CD4-positive, alpha-beta memory T cell (primary cell): Measurements from ENCODE around the gene GALR3. TPM values are rescaled to one million over a fixed set of nuclear protein-coding genes. Genes with fewer than 3 reads are reported as not detected.

Experiments
- CTCF ChIA-PET: fragments of 350-600 bp; sonication (Branson Sonifier 250); formaldehyde crosslinking; loops from one replicate; lab custom pipeline; 2021; ENCODE audit warnings: inconsistent platforms; ENCODE audit not compliant: partially characterized antibody; lab: Charles Lee
- POLR2A ChIA-PET: fragments of 350-600 bp; sonication (Branson Sonifier 250); formaldehyde crosslinking; loops from one replicate; lab custom pipeline; 2021; ENCODE audit not compliant: partially characterized antibody; lab: Charles Lee
- DNase-seq, 5 donors: peaks; one replicate each; pipeline versions ENCODE4 v3.0.0 to v3.0.0-alpha.2; 2020 to 2022; ENCODE audit warnings: mixed read lengths in 1 of 5
- H3K27ac ChIP-seq: one replicate; pipeline ENCODE4 v1.7.0; 2013; ENCODE audit warnings: low read depth, low read length
- H3K27me3 ChIP-seq: 2 replicates; pipeline ENCODE4 v1.7.0; 2013; ENCODE audit warnings: mild to moderate bottlenecking, low read length, moderate library complexity; ENCODE audit not compliant: insufficient read depth
- H3K36me3 ChIP-seq: 2 replicates; pipeline ENCODE4 v1.7.0; 2013; ENCODE audit warnings: mild to moderate bottlenecking, low read length, moderate library complexity; ENCODE audit not compliant: insufficient read depth
- H3K4me1 ChIP-seq: 2 replicates; pipeline ENCODE4 v1.7.0; 2013; ENCODE audit warnings: mild to moderate bottlenecking, low read length, moderate library complexity; ENCODE audit not compliant: insufficient read depth
- H3K4me3 ChIP-seq, 2 donors: one replicate each; pipeline ENCODE4 v1.7.0; 2013; ENCODE audit warnings: low read length in 2 of 2, mild to moderate bottlenecking in 1 of 2
- H3K9me3 ChIP-seq, 2 donors: one replicate each; pipeline ENCODE4 v1.7.0; 2013; ENCODE audit warnings: low read length in 2 of 2, control low read depth in 1 of 2; ENCODE audit not compliant: control insufficient read depth in 1 of 2
- H3K27ac Mint-ChIP-seq, 7 donors: one replicate each; pipeline ENCODE4 v1.8.0; 2020 to 2021; ENCODE audit warnings: mixed read lengths in 7 of 7, mild to moderate bottlenecking in 6 of 7, inconsistent platforms in 3 of 7, moderate library complexity in 3 of 7
- H3K27me3 Mint-ChIP-seq, 2 donors: one replicate each; pipeline ENCODE4 v1.8.0; 2020 to 2021; ENCODE audit warnings: mixed read lengths in 2 of 2
- H3K36me3 Mint-ChIP-seq, 2 donors: one replicate each; pipeline ENCODE4 v1.8.0; 2020 to 2021; ENCODE audit warnings: mixed read lengths in 2 of 2, inconsistent platforms in 1 of 2, mild to moderate bottlenecking in 1 of 2
- H3K4me1 Mint-ChIP-seq, 4 donors: one replicate each; pipeline ENCODE4 v1.8.0; 2020 to 2021; ENCODE audit warnings: mixed read lengths in 4 of 4, mild to moderate bottlenecking in 1 of 4
- H3K4me3 Mint-ChIP-seq, 8 donors: one replicate each; pipeline ENCODE4 v1.8.0; 2020 to 2021; ENCODE audit warnings: mixed read lengths in 8 of 8, mild to moderate bottlenecking in 7 of 8, moderate library complexity in 6 of 8, inconsistent platforms in 3 of 8
- H3K9me3 Mint-ChIP-seq, 8 donors: one replicate each; pipeline ENCODE4 v1.8.0; 2020 to 2021; ENCODE audit warnings: mixed read lengths in 8 of 8, mild to moderate bottlenecking in 5 of 8, inconsistent platforms in 3 of 8, moderate library complexity in 1 of 8
- intact Hi-C: fragments of 100-400 bp; cut with micrococcal nuclease; formaldehyde crosslinking; loops from one replicate; pipeline ENCODE4 v1.15.1; 2023
- polyA plus RNA-seq, 2 donors: library from polyadenylated mRNA; unstranded; fragments of 300-500 nt; fragmentation: Illumina TruSeq; gene quantifications; one replicate each; pipeline ENCODE4 v1.2.3, GENCODE V29; 2021
- total RNA-seq, 2 experiments: library from RNA; stranded (reverse); gene quantifications; one replicate each; pipeline ENCODE4 v1.2.3, GENCODE V29; 2021

The GALR3 gene
- total and polyA plus RNA-seq, 4 experiments from 2014 or later = not detected

DNA sequence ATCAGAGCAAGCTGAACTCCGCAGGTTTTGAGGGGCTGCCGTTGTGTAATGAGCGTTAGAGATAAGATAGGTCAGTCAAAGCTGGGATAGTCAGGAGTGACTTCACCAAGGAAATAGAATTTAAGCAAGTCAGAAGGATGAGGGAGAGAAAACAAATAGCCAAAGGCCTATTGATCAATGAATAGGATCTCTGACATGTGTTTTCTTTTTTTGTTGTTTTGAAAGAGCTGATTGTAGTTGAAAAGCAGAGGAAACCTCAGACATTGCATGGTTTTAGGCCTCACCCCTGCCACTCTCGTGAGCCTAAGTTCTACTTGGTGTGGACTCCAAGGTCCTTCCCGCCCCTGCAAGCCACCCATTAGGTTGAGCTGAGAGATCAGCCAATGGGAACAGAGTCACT, 29.2 kb downstream of the GALR3 start:
- H3K27ac ChIP-seq = no peak overlapping the region
- H3K4me3 Mint-ChIP-seq = no peak overlapping the region
- peaks cover 35 to 70% (median 50%) of the 10 kb centered on the region in 4 donors for H3K4me1 Mint-ChIP-seq
- CTCF ChIA-PET = interaction anchor here (1.3 to 3.4 kb wide), 3 partner anchors 8 to 35 kb away, joined by 3 to 24 read pairs (median 5); partner anchors contain the start of gene ANKRD54
- H3K4me1 ChIP-seq = peaks cover 32% of the 10 kb centered on the region
- POLR2A ChIA-PET = interaction anchor here (2.3 kb wide), 1 partner anchor 11 kb away, joined by 7 read pairs; no protein-coding TSS in a partner anchor
- H3K9me3 ChIP-seq = no peaks in the 10 kb centered on the region
- H3K36me3 Mint-ChIP-seq = peaks cover 43 to 60% of the 10 kb centered on the region in 2 donors
- no peaks in the 10 kb centered on the region for H3K27me3 Mint-ChIP-seq
- H3K36me3 ChIP-seq = peaks cover 29% of the 10 kb centered on the region
- H3K27me3 ChIP-seq = no peaks in the 10 kb centered on the region
- H3K9me3 Mint-ChIP-seq = peaks cover 0 to 2% (median 0%) of the 10 kb centered on the region in 8 donors
- intact Hi-C loops = no loop called here
- H3K27ac Mint-ChIP-seq = peak overlapping the region in 1 of 7 donors; percentile 4
- DNase-seq = no peak
- H3K4me3 ChIP-seq = no peak overlapping the region

DNA sequence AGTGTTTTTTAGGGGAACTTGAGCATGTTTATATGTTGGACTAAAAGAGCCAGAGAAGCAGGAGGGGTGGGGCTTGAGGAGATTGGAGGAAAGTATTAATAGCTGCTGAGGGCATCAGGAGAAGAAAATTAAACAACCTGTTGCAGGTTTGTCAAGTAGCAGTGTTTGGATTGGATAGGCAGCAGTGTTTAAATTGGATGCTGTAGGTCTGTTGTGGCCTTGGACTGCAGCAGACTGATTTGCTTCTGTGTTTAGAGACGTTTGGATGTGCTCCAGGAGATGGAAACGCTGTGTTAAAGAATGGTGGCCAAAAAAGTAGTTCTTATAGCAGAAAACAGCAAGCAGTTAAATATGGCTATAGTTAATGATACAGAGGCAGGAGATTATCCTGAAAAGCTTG, 31.8 kb downstream of the GALR3 start:
- ChIA-PET CTCF (interaction anchor here (1.0 to 2.3 kb wide), 2 partner anchors 8 to 37 kb away, joined by 4 to 14 read pairs; no protein-coding TSS in a partner anchor), POLR2A (interaction anchor here (0.5 to 2.8 kb wide), 2 partner anchors 11 to 34 kb away, joined by 4 to 11 read pairs; partner anchors contain the start of gene ANKRD54)
- peaks cover 40% of the 10 kb centered on the region for H3K36me3 ChIP-seq
- H3K27ac Mint-ChIP-seq = peak overlapping the region in 2 of 7 donors; percentile 12 to 81
- no peak overlapping the region for H3K27ac ChIP-seq
- H3K4me3 ChIP-seq = no peak overlapping the region
- H3K4me3 Mint-ChIP-seq = no peak overlapping the region
- no peaks in the 10 kb centered on the region for H3K9me3 ChIP-seq
- H3K4me1 Mint-ChIP-seq = peaks cover 24 to 48% (median 34%) of the 10 kb centered on the region in 4 donors
- H3K4me1 ChIP-seq = peaks cover 19% of the 10 kb centered on the region
- peaks cover 53 to 61% of the 10 kb centered on the region in 2 donors for H3K36me3 Mint-ChIP-seq
- DNase-seq = no peak
- intact Hi-C loops = no loop called here
- H3K27me3 ChIP-seq = no peaks in the 10 kb centered on the region
- no peaks in the 10 kb centered on the region for H3K9me3 Mint-ChIP-seq
- no peaks in the 10 kb centered on the region for H3K27me3 Mint-ChIP-seq

DNA sequence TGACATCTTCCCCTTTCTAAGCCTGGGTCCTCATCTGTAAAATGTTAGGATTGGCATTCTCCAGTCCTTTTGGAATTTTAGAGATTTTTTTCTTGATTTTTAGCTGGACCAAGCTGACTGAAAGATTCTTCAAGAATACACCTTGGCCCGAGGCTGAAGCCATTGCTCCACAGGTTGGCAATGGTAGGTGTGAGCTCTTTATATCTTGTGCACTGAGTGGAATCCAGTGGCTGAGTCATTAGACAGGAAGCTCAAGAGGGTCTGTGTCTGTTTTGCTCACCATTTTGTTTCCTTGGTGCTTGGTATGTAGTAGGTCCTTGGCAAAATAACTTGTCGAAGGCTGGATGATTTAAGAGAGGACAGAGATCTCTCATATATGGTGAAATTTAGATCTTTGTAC, 32.3 kb downstream of the GALR3 start:
- no peak for DNase-seq
- Mint-ChIP-seq H3K27ac (peak overlapping the region in 1 of 7 donors; percentile 30), H3K36me3 (peaks cover 53 to 64% of the 10 kb centered on the region in 2 donors), H3K4me1 (peaks cover 23 to 43% (median 31%) of the 10 kb centered on the region in 4 donors), H3K27me3 (no peaks in the 10 kb centered on the region), H3K4me3 (no peak overlapping the region), H3K9me3 (no peaks in the 10 kb centered on the region)
- no peaks in the 10 kb centered on the region for H3K9me3 ChIP-seq
- intact Hi-C loops = no loop called here
- no peak overlapping the region for H3K4me3 ChIP-seq
- peaks cover 40% of the 10 kb centered on the region for H3K36me3 ChIP-seq
- no peak overlapping the region for H3K27ac ChIP-seq
- POLR2A ChIA-PET = interaction anchor here (0.5 to 2.8 kb wide), 2 partner anchors 11 to 33 kb away, joined by 4 to 11 read pairs; partner anchors contain the start of gene ANKRD54
- CTCF ChIA-PET = interaction anchor here (0.7 to 2.3 kb wide), 3 partner anchors 8 to 37 kb away, joined by 4 to 14 read pairs (median 4); no protein-coding TSS in a partner anchor
- peaks cover 14% of the 10 kb centered on the region for H3K4me1 ChIP-seq
- no peaks in the 10 kb centered on the region for H3K27me3 ChIP-seq

DNA sequence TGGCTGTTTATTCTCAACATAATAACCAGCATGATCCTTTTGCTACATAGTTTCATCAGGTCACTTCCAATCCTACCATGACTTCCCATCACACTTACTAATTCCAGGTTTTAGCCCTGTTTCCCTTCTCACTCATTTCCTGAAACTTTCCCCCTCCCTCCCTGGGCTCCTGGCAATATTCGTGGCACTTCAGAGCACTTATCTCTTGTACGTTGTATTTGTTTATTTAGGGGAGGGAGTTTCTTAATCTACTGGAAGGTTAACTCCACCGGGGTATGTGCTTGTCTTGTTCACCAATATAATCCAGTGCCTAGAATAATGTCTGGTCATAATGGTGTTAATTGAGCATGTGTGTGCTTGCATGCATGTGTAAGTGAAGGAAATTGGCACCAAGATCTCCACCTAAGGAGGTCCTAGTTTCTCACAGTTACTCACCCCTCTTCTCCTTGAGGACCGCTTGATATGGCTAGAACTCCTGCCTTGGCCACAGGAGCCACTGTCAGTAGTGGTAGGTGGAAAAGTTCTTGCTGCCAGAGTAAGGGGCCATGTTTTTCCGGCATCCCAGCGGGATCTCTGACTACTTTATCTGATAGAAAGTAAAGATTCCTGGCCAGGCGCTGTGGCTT, 37.7 kb downstream of the GALR3 start:
- ChIA-PET POLR2A (interaction anchor here (1.0 to 1.3 kb wide), 3 partner anchors 17 to 43 kb away, joined by 4 to 8 read pairs (median 5); partner anchors contain the start of gene ANKRD54), CTCF (interaction anchor here (1.0 to 11.7 kb wide), 7 partner anchors 13 to 254 kb away, joined by 3 to 255 read pairs (median 4); partner anchors contain the start of genes EIF3L and MICALL1)
- Mint-ChIP-seq H3K36me3 (peaks cover 47 to 65% of the 10 kb centered on the region in 2 donors), H3K27ac (no peak overlapping the region), H3K27me3 (no peaks in the 10 kb centered on the region), H3K4me3 (no peak overlapping the region), H3K9me3 (no peaks in the 10 kb centered on the region), H3K4me1 (peaks cover 3 to 6% (median 4%) of the 10 kb centered on the region in 4 donors)
- Histone ChIP-seq H3K4me3 (no peak overlapping the region), H3K27ac (no peak overlapping the region), H3K9me3 (no peaks in the 10 kb centered on the region), H3K27me3 (no peaks in the 10 kb centered on the region), H3K36me3 (peaks cover 56% of the 10 kb centered on the region), H3K4me1 (peaks cover 5% of the 10 kb centered on the region)
- no peak for DNase-seq
- intact Hi-C loops = no loop called here

DNA sequence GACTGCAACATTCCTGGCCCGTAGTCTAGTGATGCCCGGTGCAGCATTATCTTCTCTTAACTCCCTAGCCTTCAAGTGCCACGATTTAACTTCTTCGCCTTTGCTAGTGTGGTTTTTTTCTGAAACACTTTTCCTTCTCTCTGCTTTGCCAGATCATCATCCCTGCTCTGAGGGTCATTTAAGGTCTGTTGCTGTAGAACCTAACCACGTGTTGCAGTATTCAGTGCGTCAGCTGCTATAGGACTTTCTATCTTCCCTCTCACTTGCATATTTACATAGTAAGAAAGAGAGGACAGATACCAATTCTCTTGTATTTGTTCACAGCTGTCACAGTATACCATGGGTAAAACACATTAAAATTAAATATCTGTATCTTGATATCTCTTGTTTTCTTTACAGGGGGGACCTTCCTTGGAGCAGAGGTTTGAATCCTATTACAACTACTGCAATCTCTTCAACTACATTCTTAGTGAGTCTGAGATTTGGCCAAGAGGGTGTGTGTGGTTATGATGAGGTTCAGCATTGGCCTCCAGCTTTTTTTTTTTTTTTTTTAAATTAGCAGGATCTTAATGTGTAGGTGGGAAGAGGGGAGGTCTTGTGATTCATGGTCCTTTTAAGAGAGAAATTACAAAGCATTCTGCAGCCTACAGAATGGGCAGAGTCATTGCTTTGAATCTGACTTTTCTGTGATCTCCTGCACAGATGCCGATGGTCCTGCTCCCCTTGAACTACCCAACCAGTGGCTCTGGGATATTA, 39.6 kb downstream of the GALR3 start:
- Mint-ChIP-seq H3K27ac (peak overlapping the region in 3 of 7 donors; percentile 38 to 74 (median 53)), H3K36me3 (peaks cover 47 to 63% of the 10 kb centered on the region in 2 donors), H3K4me3 (no peak overlapping the region), H3K4me1 (peaks cover 2 to 5% (median 4%) of the 10 kb centered on the region in 4 donors), H3K27me3 (no peaks in the 10 kb centered on the region), H3K9me3 (no peaks in the 10 kb centered on the region)
- no peak for DNase-seq
- Histone ChIP-seq H3K27ac (no peak overlapping the region), H3K27me3 (no peaks in the 10 kb centered on the region), H3K36me3 (peaks cover 67% of the 10 kb centered on the region), H3K4me1 (peaks cover 5% of the 10 kb centered on the region), H3K9me3 (no peaks in the 10 kb centered on the region), H3K4me3 (no peak overlapping the region)
- intact Hi-C loops = loop anchor here (1.0 kb wide), 4 partner anchors 13 to 255 kb away; partner anchors contain the start of gene EIF3L
- CTCF ChIA-PET = interaction anchor here (0.5 to 11.7 kb wide), 47 partner anchors 7 to 470 kb away, joined by 3 to 255 read pairs (median 5); partner anchors contain the start of genes ANKRD54, C22orf23, EIF3L and GALR3
- POLR2A ChIA-PET = interaction anchor here (0.8 to 1.8 kb wide), 8 partner anchors 10 to 256 kb away, joined by 3 to 9 read pairs (median 4); partner anchors contain the start of genes ANKRD54, GCAT, GGA1 and NOL12

GRCh38 chr22:37865510-37865909, 42.3 kb downstream of the GALR3 start:
- H3K4me1 ChIP-seq = peaks cover 5% of the 10 kb centered on the region
- no peaks in the 10 kb centered on the region for H3K9me3 Mint-ChIP-seq
- H3K36me3 Mint-ChIP-seq = peaks cover 47 to 63% of the 10 kb centered on the region in 2 donors
- H3K27ac Mint-ChIP-seq = no peak overlapping the region
- H3K36me3 ChIP-seq = peaks cover 71% of the 10 kb centered on the region
- no peak for DNase-seq
- no peak overlapping the region for H3K27ac ChIP-seq
- no peak overlapping the region for H3K4me3 ChIP-seq
- H3K9me3 ChIP-seq = no peaks in the 10 kb centered on the region
- no peak overlapping the region for H3K4me3 Mint-ChIP-seq
- no peaks in the 10 kb centered on the region for H3K27me3 ChIP-seq
- CTCF ChIA-PET = interaction anchor here (0.7 to 11.7 kb wide), 5 partner anchors 11 to 49 kb away, joined by 3 to 255 read pairs (median 11); partner anchors contain the start of gene EIF3L
- intact Hi-C loops = no loop called here
- H3K27me3 Mint-ChIP-seq = no peaks in the 10 kb centered on the region
- POLR2A ChIA-PET = no interaction called here
- H3K4me1 Mint-ChIP-seq = peaks cover 2 to 5% (median 4%) of the 10 kb centered on the region in 4 donors
